ENCODE measurements around the gene CATSPERE. TPM values are rescaled to one million over a fixed set of nuclear protein-coding genes. Genes with fewer than 3 reads are reported as not detected.

The CATSPERE gene
- total and polyA plus RNA-seq, 7 donors = 0.15 to 0.60 (median 0.42) TPM

DNA sequence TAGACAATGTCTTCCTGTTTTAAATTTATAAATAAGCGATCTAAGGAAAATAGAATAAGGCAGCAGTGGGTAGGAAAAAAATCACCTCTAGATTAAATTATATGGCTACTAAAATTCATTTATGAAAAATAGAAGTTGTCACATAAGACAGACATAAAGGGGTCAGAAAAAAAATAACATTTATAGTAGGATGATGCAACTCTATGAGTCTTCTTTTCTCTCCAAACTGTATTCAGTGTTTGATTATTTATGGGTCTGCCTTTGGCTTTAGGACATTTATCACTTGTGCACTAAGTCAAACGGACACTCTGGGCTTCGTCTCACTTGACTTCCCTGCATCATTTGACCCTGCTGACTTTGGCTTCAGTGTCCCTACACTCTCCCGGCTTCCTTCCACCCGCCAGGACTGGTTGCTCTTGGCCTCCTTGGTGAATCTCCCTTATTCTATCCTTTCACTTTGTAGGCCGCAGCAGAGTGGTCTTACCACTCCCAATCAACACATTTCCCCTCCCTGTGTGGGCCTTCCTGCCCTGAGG, 144.8 kb downstream of the CATSPERE start:
- WGBS, 3 donors = 77 to 86% (median 83%) methylated on average over 6 of the region's 6 CpGs
- H3K4me1 ChIP-seq = no peaks in the 10 kb centered on the region
- no peaks in the 10 kb centered on the region for H3K27me3 ChIP-seq (ENCODE audit: insufficient read depth in 3 of 3, low read length in 2 of 3)
- TF ChIP-seq, protein P1, sequence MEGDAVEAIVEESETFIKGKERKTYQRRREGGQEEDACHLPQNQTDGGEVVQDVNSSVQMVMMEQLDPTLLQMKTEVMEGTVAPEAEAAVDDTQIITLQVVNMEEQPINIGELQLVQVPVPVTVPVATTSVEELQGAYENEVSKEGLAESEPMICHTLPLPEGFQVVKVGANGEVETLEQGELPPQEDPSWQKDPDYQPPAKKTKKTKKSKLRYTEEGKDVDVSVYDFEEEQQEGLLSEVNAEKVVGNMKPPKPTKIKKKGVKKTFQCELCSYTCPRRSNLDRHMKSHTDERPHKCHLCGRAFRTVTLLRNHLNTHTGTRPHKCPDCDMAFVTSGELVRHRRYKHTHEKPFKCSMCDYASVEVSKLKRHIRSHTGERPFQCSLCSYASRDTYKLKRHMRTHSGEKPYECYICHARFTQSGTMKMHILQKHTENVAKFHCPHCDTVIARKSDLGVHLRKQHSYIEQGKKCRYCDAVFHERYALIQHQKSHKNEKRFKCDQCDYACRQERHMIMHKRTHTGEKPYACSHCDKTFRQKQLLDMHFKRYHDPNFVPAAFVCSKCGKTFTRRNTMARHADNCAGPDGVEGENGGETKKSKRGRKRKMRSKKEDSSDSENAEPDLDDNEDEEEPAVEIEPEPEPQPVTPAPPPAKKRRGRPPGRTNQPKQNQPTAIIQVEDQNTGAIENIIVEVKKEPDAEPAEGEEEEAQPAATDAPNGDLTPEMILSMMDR (IDR thresholded peaks at IDR 0.05) = no peak
- H3K27ac ChIP-seq = no peak overlapping the region
- intact Hi-C loops (cut with DNase I) = loop anchor here (5.0 to 10.0 kb wide), 2 partner anchors 439 to 441 kb away; no protein-coding TSS in a partner anchor
- ATAC-seq (no peak), DNase-seq (no peak)
- H3K36me3 ChIP-seq (ENCODE audit: insufficient read depth in 1 of 2, low read depth in 1 of 2) = no peaks in the 10 kb centered on the region
- no peaks in the 10 kb centered on the region for H3K9me3 ChIP-seq
- H3K4me3 ChIP-seq = no peak overlapping the region

DNA sequence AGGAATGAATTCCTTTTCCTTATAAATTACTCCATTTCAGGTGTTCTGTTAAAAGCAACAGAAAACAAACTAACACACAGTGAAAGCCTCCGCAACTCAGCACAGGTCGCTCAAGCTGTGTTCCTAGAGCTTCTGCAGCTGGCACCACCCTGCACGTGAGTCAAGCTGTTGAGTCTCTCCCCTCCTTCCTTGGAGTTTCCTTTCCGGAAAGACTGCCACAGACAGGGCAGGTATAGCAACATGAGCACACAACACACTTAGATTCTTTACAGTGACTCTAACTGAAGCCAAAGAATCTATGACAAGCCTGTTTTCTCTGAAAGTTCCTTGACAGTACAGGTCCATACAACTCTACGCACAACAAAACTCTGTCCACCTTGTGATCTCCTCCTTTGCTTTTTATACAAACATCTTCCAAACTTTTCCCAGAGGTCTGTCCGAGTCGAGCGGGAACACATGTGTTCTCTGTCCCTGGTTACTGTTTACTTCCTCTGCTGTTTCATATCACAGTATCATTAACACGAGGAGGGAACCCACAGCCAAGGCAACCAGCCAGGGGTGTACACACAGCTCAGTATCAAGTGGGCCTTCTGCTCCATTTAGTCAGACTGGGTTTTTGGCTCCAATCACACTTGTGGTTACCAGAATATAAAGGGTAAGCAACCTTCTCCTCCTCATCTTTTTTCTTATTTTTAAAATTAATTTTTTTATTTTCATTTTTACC, 153.2 kb downstream of the CATSPERE start:
- Histone ChIP-seq H3K4me1 (no peaks in the 10 kb centered on the region), H3K36me3 (ENCODE audit: insufficient read depth in 1 of 2, low read depth in 1 of 2) (no peaks in the 10 kb centered on the region), H3K27me3 (ENCODE audit: insufficient read depth in 3 of 3, low read length in 2 of 3) (no peaks in the 10 kb centered on the region), H3K4me3 (no peak overlapping the region), H3K27ac (no peak overlapping the region), H3K9me3 (no peaks in the 10 kb centered on the region)
- DNase-seq = no peak
- ATAC-seq = no peak
- intact Hi-C loops (cut with DNase I) = no loop called here
- TF ChIP-seq, protein P1 (IDR thresholded peaks at IDR 0.05) = no peak
- WGBS, 3 donors = 54 to 70% (median 67%) methylated on average over 9 of the region's 9 CpGs

DNA sequence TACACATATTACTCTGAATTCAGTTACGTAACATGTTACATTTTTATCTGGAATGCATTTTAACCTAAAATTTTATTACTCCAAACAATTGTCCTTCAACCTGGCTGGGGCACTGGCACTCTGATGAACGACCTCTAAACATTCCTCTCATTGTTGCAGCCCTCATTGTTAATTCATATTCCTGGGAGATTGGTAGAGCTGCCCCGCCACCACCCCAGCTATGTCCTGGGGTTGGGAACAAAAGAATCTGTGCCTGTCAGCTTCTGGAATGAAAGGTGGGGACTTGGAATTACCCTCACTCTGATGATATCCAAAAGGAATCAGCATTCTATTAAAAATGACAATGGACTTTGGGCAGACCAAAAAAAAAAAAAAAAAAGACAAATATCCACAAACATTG, 153.8 kb downstream of the CATSPERE start:
- H3K27ac ChIP-seq = no peak overlapping the region
- H3K27me3 ChIP-seq (ENCODE audit: insufficient read depth in 3 of 3, low read length in 2 of 3) = no peaks in the 10 kb centered on the region
- WGBS, 3 donors = 44 to 52% (median 44%) methylated on average over 3 of the region's 3 CpGs
- intact Hi-C loops (cut with DNase I) = no loop called here
- TF ChIP-seq, protein P1 (IDR thresholded peaks at IDR 0.05) = no peak
- H3K4me1 ChIP-seq = no peaks in the 10 kb centered on the region
- no peak overlapping the region for H3K4me3 ChIP-seq
- DNase-seq = no peak
- no peaks in the 10 kb centered on the region for H3K9me3 ChIP-seq
- no peak for ATAC-seq
- H3K36me3 ChIP-seq (ENCODE audit: insufficient read depth in 1 of 2, low read depth in 1 of 2) = no peaks in the 10 kb centered on the region

DNA sequence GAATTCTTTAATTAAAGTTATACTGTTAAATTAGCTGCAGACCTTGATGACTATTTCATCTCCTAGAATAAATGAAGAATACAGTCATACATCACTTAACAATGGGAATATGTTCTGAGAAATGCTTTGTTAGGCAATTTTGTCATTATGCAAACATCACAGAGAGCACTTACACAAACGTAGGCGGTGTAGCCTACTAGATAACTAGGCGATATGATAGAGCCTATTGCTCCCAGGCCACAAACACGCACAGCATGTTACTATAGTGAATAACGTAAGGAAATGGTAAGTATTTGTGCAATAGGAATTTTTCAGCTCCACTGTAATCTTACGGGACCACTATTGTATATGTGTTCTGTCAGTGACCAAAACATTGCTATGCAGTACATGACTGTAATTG, 154.2 kb downstream of the CATSPERE start:
- intact Hi-C loops (cut with DNase I) = no loop called here
- Histone ChIP-seq H3K9me3 (no peaks in the 10 kb centered on the region), H3K27me3 (ENCODE audit: insufficient read depth in 3 of 3, low read length in 2 of 3) (no peaks in the 10 kb centered on the region), H3K36me3 (ENCODE audit: insufficient read depth in 1 of 2, low read depth in 1 of 2) (no peaks in the 10 kb centered on the region), H3K4me1 (no peaks in the 10 kb centered on the region), H3K27ac (no peak overlapping the region), H3K4me3 (no peak overlapping the region)
- TF ChIP-seq, protein P1 (IDR thresholded peaks at IDR 0.05) = no peak
- 93 to 95% (median 94%) methylated on average over 6 of the region's 6 CpGs for WGBS, 3 donors
- no peak for ATAC-seq
- DNase-seq = no peak

All from psoas muscle (tissue), 8 donors.